Brain microvascular endothelial cell (primary cell): ENCODE results near the gene RILP.
"Not testable (repeated sequence)": the region's sequence is repeated elsewhere in the genome, so short reads cannot be mapped to it uniquely, and the experiment has no call there.

Experiments used
- DNase-seq: peaks from one replicate; pipeline ENCODE4 v3.0.0-alpha.2; 2020
- H3K27ac ChIP-seq: fragments of 250-450 bp; sonication (Bioruptor Pico); 2 replicates; pipeline ENCODE4 v1.5.1; 2020; ENCODE audit warnings: mild to moderate bottlenecking, moderate library complexity
- H3K27me3 ChIP-seq: fragments of 250-450 bp; sonication (Bioruptor Pico); replicated peaks from 2 replicates; pipeline ENCODE4 v1.5.1; 2020; ENCODE audit warnings: mild to moderate bottlenecking
- H3K36me3 ChIP-seq: fragments of 250-450 bp; sonication (Bioruptor Pico); replicated peaks from 2 replicates; pipeline ENCODE4 v1.5.1; 2020; ENCODE audit warnings: mild to moderate bottlenecking
- H3K4me3 ChIP-seq: 2 replicates; pipeline ENCODE4 v1.5.1; 2011; ENCODE audit warnings: low read depth, mild to moderate bottlenecking, control low read depth, low read length, moderate library complexity
- in situ Hi-C: cut with HindIII; loops from 2 replicates; pipeline ENCODE4 v1.10.0; 2017; ENCODE audit warnings: low sequenced_read_pairs, low pct_ligation_motif_present
- TF ChIP-seq, protein P1 (sequence below): IDR thresholded peaks from 2 replicates; pipeline ENCODE4 v1.5.1; 2011; ENCODE audit warnings: low read depth, mild to moderate bottlenecking, moderate library complexity, low read length, control low read depth, inconsistent platforms; ENCODE audit errors: missing control alignments

Gene RILP

DNA sequence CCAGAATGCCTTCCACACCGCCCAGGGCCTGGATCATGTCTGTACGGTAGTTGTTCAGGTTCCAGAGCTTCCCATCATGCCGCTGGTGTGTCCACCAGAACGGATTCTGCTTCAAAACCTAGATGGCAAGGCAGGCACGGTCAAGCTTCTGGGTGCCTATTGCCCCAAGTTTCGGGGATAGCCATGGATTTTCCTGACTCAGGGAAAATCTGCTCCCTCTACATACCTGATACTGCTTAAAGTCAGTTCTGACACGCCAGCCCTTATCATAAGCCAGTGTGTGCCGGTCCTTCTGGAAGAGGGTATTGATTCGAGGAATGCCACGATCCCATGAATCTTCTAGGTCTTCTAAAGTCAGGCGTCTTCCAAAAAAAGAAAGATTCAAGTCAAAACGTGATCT, 11.4 kb upstream of the RILP start:
- in situ Hi-C loops = no loop called here
- TF ChIP-seq, protein P1, sequence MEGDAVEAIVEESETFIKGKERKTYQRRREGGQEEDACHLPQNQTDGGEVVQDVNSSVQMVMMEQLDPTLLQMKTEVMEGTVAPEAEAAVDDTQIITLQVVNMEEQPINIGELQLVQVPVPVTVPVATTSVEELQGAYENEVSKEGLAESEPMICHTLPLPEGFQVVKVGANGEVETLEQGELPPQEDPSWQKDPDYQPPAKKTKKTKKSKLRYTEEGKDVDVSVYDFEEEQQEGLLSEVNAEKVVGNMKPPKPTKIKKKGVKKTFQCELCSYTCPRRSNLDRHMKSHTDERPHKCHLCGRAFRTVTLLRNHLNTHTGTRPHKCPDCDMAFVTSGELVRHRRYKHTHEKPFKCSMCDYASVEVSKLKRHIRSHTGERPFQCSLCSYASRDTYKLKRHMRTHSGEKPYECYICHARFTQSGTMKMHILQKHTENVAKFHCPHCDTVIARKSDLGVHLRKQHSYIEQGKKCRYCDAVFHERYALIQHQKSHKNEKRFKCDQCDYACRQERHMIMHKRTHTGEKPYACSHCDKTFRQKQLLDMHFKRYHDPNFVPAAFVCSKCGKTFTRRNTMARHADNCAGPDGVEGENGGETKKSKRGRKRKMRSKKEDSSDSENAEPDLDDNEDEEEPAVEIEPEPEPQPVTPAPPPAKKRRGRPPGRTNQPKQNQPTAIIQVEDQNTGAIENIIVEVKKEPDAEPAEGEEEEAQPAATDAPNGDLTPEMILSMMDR = no peak

DNA sequence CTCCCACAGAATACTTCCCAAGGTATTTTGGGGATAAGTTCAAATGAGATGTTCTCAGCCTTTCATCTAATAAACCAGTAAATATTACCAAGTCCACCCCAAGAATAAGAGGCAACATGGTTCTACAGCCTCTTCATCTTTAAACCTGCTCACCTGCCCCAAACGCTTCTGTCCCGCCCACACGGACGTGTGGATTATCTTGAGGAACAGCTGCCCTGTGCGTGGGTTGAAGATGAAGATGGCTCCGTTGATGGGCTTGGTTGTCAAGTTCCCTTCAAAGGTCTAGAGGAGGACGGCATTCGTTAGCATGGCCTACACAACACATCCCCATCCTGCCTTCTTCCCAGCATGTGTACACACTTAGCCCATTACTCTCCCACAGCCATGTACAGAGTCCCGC, 8.4 kb upstream of the RILP start:
- Histone ChIP-seq H3K27me3 (no peaks in the 10 kb centered on the region), H3K36me3 (peaks cover 84% of the 10 kb centered on the region), H3K27ac (no peak overlapping the region), H3K4me3 (no peak overlapping the region)
- TF ChIP-seq, protein P1 = no peak
- in situ Hi-C loops = no loop called here
- DNase-seq = no peak

More for the DNA sequence above, 11.4 kb upstream of the RILP start:
- Histone ChIP-seq H3K36me3 (peaks cover 68% of the 10 kb centered on the region), H3K4me3 (no peak overlapping the region), H3K27ac (no peak overlapping the region), H3K27me3 (no peaks in the 10 kb centered on the region)
- DNase-seq = no peak

DNA sequence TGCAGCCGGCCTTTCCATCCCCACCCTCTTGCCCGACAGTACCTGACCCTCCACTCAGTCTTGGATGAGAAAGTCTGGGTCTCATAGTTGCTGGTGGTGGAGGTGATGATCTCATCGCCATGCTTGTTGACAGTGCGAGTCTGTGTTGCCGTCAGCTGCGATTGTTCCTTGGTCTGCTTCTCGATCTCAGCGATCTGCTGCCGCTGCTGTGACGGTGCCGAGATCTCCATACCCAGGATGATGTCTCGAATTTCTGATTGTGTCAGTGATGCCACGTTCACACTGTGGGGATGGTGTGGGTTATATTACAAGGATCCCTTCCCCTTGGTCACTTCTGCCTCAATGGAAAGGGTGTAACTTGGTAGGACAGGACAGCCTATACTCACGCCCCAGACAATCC, 4.1 kb upstream of the RILP start:
- Histone ChIP-seq H3K36me3 (peaks cover 74% of the 10 kb centered on the region), H3K27ac (no peak overlapping the region), H3K27me3 (no peaks in the 10 kb centered on the region), H3K4me3 (no peak overlapping the region)
- in situ Hi-C loops = no loop called here
- DNase-seq = no peak
- TF ChIP-seq, protein P1 = no peak

DNA sequence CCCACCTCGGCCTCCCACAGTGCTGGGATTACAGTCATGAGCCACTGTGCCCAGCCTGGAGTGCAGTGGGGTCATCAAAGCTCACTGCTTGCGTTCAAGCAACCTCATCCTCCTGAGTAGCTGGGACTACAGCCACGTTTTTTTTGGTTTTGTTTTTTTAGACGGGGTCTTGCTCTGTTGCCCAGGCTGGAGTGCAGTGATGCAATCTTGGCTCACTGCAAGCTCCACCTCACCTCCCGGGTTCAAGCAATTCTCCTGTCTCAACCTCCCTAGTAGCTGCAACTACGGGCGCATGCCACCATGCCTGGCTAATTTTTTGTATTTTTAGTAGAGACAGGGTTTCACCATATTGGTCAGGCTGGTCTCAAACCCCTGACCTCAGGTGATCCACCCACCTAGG, 3.1 kb upstream of the RILP start:
- in situ Hi-C loops, H3K27me3 ChIP-seq: not testable (repeated sequence)
- H3K36me3 ChIP-seq = peaks cover 65% of the 10 kb centered on the region

DNA sequence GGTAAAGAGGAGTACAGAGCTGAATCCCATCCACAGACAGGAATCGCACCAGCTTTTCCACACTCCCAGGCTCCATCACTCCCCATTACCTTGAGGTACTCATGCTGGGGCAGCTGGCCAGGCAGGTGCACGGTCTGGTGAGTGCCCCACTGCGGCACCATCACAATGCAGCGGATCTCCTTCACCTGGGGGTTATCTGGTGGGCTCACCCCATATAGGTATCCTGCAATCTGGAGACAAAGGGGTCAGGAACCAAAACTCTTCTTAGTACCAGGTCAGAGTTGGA, 1.8 kb upstream of the RILP start:
- Histone ChIP-seq H3K27ac (no peak overlapping the region), H3K36me3 (peaks cover 56% of the 10 kb centered on the region), H3K27me3 (no peaks in the 10 kb centered on the region), H3K4me3 (no peak overlapping the region)
- no peak for DNase-seq
- TF ChIP-seq, protein P1 = no peak
- in situ Hi-C loops = no loop called here

More for the DNA sequence above, 3.1 kb upstream of the RILP start:
- not testable (repeated sequence) for DNase-seq, H3K27ac ChIP-seq, H3K4me3 ChIP-seq

DNA sequence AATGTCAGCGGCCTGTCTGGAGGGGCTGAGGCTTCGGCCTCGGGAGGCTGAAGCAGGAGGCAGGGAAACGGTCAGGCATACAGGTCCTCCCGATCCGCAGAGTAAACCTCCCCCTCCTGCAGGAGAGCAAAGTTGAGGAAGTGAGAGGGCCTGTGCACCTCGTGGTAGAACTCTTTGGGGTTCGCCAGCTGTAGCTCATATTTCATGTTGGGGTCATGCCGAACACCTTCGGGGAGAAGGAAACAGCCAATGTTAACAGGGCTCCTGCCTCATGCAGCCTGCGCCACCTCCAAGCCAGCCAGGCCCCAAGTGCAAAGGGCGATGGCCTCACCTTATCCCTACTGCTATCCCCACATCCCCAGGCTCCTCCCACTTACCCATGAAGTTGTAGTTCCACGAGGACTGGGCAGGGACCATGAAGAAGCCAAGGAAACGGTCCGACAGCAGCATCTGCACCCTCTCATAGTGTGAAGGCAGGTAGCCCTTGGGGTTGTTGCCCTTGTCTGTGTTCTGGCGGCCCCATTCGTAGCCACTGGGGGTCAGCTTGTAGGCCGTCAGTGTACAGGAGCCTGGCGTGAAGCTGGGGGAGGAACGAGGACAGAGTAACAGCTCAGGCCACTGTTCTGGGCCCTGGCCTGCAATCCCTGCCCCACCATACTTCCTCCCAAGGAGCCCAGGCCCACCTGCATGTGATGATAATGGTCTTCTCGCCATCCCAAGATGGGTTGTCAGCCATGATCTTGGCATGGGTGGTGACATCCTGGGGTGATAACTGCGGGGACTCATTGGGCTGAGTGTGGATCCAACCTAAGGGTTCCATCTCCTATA, 1.3 kb upstream of the RILP start:
- in situ Hi-C loops = no loop called here
- H3K27ac ChIP-seq = no peak overlapping the region
- TF ChIP-seq, protein P1 = no peak

More for the DNA sequence above, 1.3 kb upstream of the RILP start:
- DNase-seq = no peak
- H3K36me3 ChIP-seq = peaks cover 51% of the 10 kb centered on the region
- H3K4me3 ChIP-seq = no peak overlapping the region
- no peaks in the 10 kb centered on the region for H3K27me3 ChIP-seq
